Keratinocyte (primary cell): ENCODE data around the gene SPRTN. TPM values are rescaled to one million over a fixed set of nuclear protein-coding genes. Genes with fewer than 3 reads are reported as not detected.

ENCODE experiments used
- DNase-seq: peaks from one replicate; pipeline ENCODE4 v3.0.0-alpha.2; 2011; ENCODE audit warnings: low read depth, missing footprints, low spot score
- FAIRE-seq: peaks from 2 replicates; lab custom pipeline; 2011; peaks lifted over from hg19 to GRCh38; lab: Jason Lieb, UNC
- H2AFZ ChIP-seq: 2 replicates; pipeline ENCODE4 v1.6.0; 2012; ENCODE audit warnings: low read length, control low read depth, inconsistent platforms; ENCODE audit not compliant: control insufficient read depth
- H3K27ac ChIP-seq: 2 replicates; pipeline ENCODE4 v1.5.1; 2011; ENCODE audit warnings: low read length; ENCODE audit not compliant: control insufficient read depth, insufficient read depth
- H3K27me3 ChIP-seq: 3 replicates; pipeline ENCODE4 v1.6.0; 2011; ENCODE audit warnings: low read length; ENCODE audit not compliant: control insufficient read depth, insufficient read depth; ENCODE audit errors: extremely low read depth
- H3K36me3 ChIP-seq, 2 experiments: 2 replicates in 1 of 2; 3 replicates in 1 of 2; pipeline ENCODE4 v1.5.1; 2011; ENCODE audit warnings: low read length in 2 of 2, mild to moderate bottlenecking in 1 of 2; ENCODE audit not compliant: control insufficient read depth in 2 of 2, insufficient read depth in 2 of 2; ENCODE audit errors: extremely low read depth in 1 of 2
- H3K4me1 ChIP-seq: 3 replicates; pipeline ENCODE4 v1.5.1; 2011; ENCODE audit warnings: low read length; ENCODE audit not compliant: control insufficient read depth, insufficient read depth; ENCODE audit errors: extremely low read depth
- H3K4me2 ChIP-seq: 3 replicates; pipeline ENCODE4 v1.6.0; 2011; ENCODE audit warnings: low read depth, low read length; ENCODE audit not compliant: control insufficient read depth, insufficient read depth; ENCODE audit errors: extremely low read depth
- H3K4me3 ChIP-seq, 3 experiments: fragments of 200-600 bp in 1 of 3; sonication (generic) in 1 of 3; 2 replicates in 2 of 3; 3 replicates in 1 of 3; pipeline ENCODE4 v1.5.1; 2011 to 2016; ENCODE audit warnings: low read length in 3 of 3, mild to moderate bottlenecking in 3 of 3, control low read depth in 2 of 3, inconsistent platforms in 1 of 3, low read depth in 1 of 3, mixed read lengths in 1 of 3, mixed run types in 1 of 3, moderate library complexity in 1 of 3; ENCODE audit not compliant: control insufficient read depth in 2 of 3, insufficient read depth in 2 of 3; ENCODE audit errors: extremely low read depth in 1 of 3
- H3K79me2 ChIP-seq: 2 replicates; pipeline ENCODE4 v1.6.0; 2012; ENCODE audit warnings: low read length; ENCODE audit not compliant: control insufficient read depth, insufficient read depth
- H3K9ac ChIP-seq: 3 replicates; pipeline ENCODE4 v1.6.0; 2011; ENCODE audit warnings: low read length; ENCODE audit not compliant: control insufficient read depth, insufficient read depth; ENCODE audit errors: extremely low read depth
- H3K9me1 ChIP-seq: 3 replicates; pipeline ENCODE4 v1.6.0; 2011; ENCODE audit warnings: low read length; ENCODE audit not compliant: control insufficient read depth, insufficient read depth; ENCODE audit errors: extremely low read depth
- H3K9me3 ChIP-seq: 2 replicates; pipeline ENCODE4 v1.5.1; 2012; ENCODE audit warnings: low read depth, low read length; ENCODE audit not compliant: control insufficient read depth
- H4K20me1 ChIP-seq: 3 replicates; pipeline ENCODE4 v1.6.0; 2011; ENCODE audit warnings: low read length; ENCODE audit not compliant: control insufficient read depth, insufficient read depth; ENCODE audit errors: extremely low read depth
- EZH2 ChIP-seq: IDR thresholded peaks from one replicate; pipeline ENCODE4 v1.6.1; 2012; ENCODE audit warnings: inconsistent platforms, mild to moderate bottlenecking, low read length, moderate library complexity
- dilution Hi-C: fragments of 300-500 bp; cut with MboI; formaldehyde crosslinking; loops from one replicate; pipeline ENCODE4 v1.7.0; 2020; ENCODE audit warnings: low sequenced_read_pairs; ENCODE audit not compliant: extremely low pct_ligation_motif_present
- polyA plus RNA-seq, 5 experiments: library from polyadenylated mRNA; depleted of rRNA in 3 of 5; stranded (reverse) in 3 of 5; stranded (forward) in 1 of 5; unstranded in 1 of 5; fragments of >200 nt; gene quantifications; 1 replicate in 1 of 5; 2 replicates in 3 of 5; 3 replicates in 1 of 5; pipeline versions ENCODE4 v1.2.1 to v1.2.3, GENCODE V29; 2011 to 2012; ENCODE audit warnings: missing spikeins in 2 of 5, low read depth in 1 of 5, low replicate concordance in 1 of 5
- TF ChIP-seq, protein P1 (sequence below), 3 experiments: IDR thresholded peaks in 1 of 3; conservative IDR thresholded peaks in 1 of 3; optimal IDR thresholded peaks in 1 of 3; 2 replicates in 2 of 3; 3 replicates in 1 of 3; pipeline versions ENCODE3 to v1.5.1; 2011; ENCODE audit warnings: low read length in 3 of 3, mild to moderate bottlenecking in 3 of 3, moderate library complexity in 2 of 3, control low read depth in 1 of 3, inconsistent platforms in 1 of 3; ENCODE audit not compliant: insufficient read depth in 2 of 3; ENCODE audit errors: extremely low read depth in 1 of 3

SPRTN gene
- polyA plus RNA-seq, 1 donor (not counting 4 experiments of a cell fraction or from before 2014, with no cell fraction given): 17.4 TPM

DNA sequence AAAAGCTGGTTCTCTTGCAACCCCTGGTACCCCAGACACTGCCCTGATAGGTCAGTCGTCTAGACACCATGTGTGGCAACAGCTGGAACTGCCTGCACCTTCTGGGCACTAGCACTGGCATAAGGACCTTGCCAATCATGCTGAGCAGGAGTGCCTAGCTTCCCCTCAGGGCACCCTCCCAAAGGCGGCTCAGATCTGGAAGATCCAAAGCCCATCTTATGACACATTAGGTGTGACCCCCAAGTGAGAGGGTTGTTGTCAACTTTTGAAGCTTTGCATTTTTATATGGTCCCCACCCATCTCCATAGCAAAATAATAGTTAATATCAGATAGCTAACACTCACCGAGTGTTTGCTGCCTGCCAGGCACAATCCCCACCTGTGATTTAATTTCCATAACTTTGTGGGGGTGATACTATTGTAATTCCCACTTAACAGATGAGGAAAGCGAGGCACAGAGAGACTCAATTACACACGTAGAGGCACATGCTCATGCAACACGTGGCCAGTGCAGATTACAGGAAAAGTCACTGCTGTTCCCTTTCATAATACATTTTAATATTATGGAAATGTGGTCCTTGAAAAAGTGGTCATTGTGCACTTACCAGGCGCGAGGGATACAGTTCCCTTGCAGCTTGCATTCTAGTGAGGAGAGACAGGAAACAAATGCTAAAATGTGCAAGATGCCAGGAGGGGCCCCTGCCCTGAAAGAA lies 26.2 kb upstream of the SPRTN start:
- TF ChIP-seq, protein P1, sequence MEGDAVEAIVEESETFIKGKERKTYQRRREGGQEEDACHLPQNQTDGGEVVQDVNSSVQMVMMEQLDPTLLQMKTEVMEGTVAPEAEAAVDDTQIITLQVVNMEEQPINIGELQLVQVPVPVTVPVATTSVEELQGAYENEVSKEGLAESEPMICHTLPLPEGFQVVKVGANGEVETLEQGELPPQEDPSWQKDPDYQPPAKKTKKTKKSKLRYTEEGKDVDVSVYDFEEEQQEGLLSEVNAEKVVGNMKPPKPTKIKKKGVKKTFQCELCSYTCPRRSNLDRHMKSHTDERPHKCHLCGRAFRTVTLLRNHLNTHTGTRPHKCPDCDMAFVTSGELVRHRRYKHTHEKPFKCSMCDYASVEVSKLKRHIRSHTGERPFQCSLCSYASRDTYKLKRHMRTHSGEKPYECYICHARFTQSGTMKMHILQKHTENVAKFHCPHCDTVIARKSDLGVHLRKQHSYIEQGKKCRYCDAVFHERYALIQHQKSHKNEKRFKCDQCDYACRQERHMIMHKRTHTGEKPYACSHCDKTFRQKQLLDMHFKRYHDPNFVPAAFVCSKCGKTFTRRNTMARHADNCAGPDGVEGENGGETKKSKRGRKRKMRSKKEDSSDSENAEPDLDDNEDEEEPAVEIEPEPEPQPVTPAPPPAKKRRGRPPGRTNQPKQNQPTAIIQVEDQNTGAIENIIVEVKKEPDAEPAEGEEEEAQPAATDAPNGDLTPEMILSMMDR (optimal IDR thresholded peaks at IDR 0.05 in 1 of 3, IDR thresholded peaks at IDR 0.05 in 1 of 3, conservative IDR thresholded peaks at IDR 0.05 in 1 of 3; ENCODE audit: extremely low read depth in 1 of 3, insufficient read depth in 2 of 3, low read length in 3 of 3): no peak
- no peak for TF ChIP-seq EZH2
- dilution Hi-C loops: no loop called here
- no peak for FAIRE-seq
- no peak overlapping the region for H2AFZ ChIP-seq
- H3K36me3 ChIP-seq: no peaks in the 10 kb centered on the region
- H3K4me3 ChIP-seq: no peak overlapping the region
- H3K4me2 ChIP-seq: no peak overlapping the region
- H3K79me2 ChIP-seq: no peaks in the 10 kb centered on the region
- H3K4me1 ChIP-seq: no peaks in the 10 kb centered on the region
- H4K20me1 ChIP-seq: no peaks in the 10 kb centered on the region
- DNase-seq: no peak
- no peak overlapping the region for H3K9ac ChIP-seq
- no peaks in the 10 kb centered on the region for H3K27me3 ChIP-seq
- H3K9me3 ChIP-seq: no peaks in the 10 kb centered on the region
- no peaks in the 10 kb centered on the region for H3K9me1 ChIP-seq
- no peak overlapping the region for H3K27ac ChIP-seq

- Histone ChIP-seq H3K9me3 (no peaks in the 10 kb centered on the region), H3K9me1 (no peaks in the 10 kb centered on the region), H3K27ac (no peak overlapping the region), H3K27me3 (no peaks in the 10 kb centered on the region), H3K4me2 (no peak overlapping the region), H2AFZ (no peak overlapping the region), H3K4me1 (no peaks in the 10 kb centered on the region), H3K79me2 (no peaks in the 10 kb centered on the region), H3K36me3 (no peaks in the 10 kb centered on the region), H4K20me1 (no peaks in the 10 kb centered on the region), H3K9ac (no peak overlapping the region), H3K4me3 (no peak overlapping the region)
- dilution Hi-C loops: no loop called here
- DNase-seq (no peak), FAIRE-seq (no peak)
- TF ChIP-seq EZH2: no peak
- TF ChIP-seq, protein P1 (optimal IDR thresholded peaks at IDR 0.05 in 1 of 3, IDR thresholded peaks at IDR 0.05 in 1 of 3, conservative IDR thresholded peaks at IDR 0.05 in 1 of 3; ENCODE audit: extremely low read depth in 1 of 3, insufficient read depth in 2 of 3, low read length in 3 of 3): no peak
Measured at GRCh38 chr1:231312432-231312788, 25.7 kb upstream of the SPRTN start.
